HepG2 (cell line): ENCODE data around the gene MSMB. TPM values are rescaled to one million over a fixed set of nuclear protein-coding genes. Genes with fewer than 3 reads are reported as not detected.

Source experiments
- ATRX ChIP-seq: sonication (generic); formaldehyde crosslinking; IDR thresholded peaks from 2 replicates; pipeline ENCODE4 v1.4.0; 2020; ENCODE audit warnings: missing genetic modification reagents, borderline replicate concordance
- CREB1 ChIP-seq, 2 experiments: fragments of 450-650 bp in 1 of 2; IDR thresholded peaks; 2 replicates each; pipeline ENCODE4 v1.6.1; 2016 to 2017; ENCODE audit warnings: control low read depth in 1 of 2, mild to moderate bottlenecking in 1 of 2, missing compliant biosample characterization in 1 of 2, missing genetic modification characterization in 1 of 2
- FOXO4 ChIP-seq: sonication (generic); formaldehyde crosslinking; conservative IDR thresholded peaks from 2 replicates; pipeline ENCODE4 v1.8.1; 2023; ENCODE audit warnings: missing genetic modification reagents
- FOXP1 ChIP-seq, 2 experiments: fragments of 450-650 bp in 1 of 2; IDR thresholded peaks; 2 replicates each; pipeline ENCODE4 v1.6.1; 2017 to 2018; ENCODE audit warnings: antibody characterized with exemption in 1 of 2
- MAFG ChIP-seq: sonication (generic); formaldehyde crosslinking; IDR thresholded peaks from 2 replicates; pipeline ENCODE4 v1.5.1; 2020; ENCODE audit warnings: mild to moderate bottlenecking, missing genetic modification reagents
- MEIS2 ChIP-seq: sonication (generic); formaldehyde crosslinking; IDR thresholded peaks from 2 replicates; pipeline ENCODE4 v1.9.0; 2021; ENCODE audit warnings: mild to moderate bottlenecking, missing genetic modification reagents
- RBFOX2 ChIP-seq: fragments of 200-400 bp; formaldehyde crosslinking; IDR thresholded peaks from 2 replicates; pipeline ENCODE4 v1.6.1; 2017; ENCODE audit warnings: low read depth, mild to moderate bottlenecking, low read length
- TRIM22 ChIP-seq: fragments of 450-650 bp; IDR thresholded peaks from 2 replicates; pipeline ENCODE4 v1.6.1; 2017
- ZHX2 ChIP-seq, 2 experiments: sonication (generic) in 1 of 2; formaldehyde crosslinking in 1 of 2; IDR thresholded peaks; 2 replicates each; pipeline versions ENCODE4 v1.6.1 to v1.9.0; 2014 to 2022; ENCODE audit warnings: antibody characterized with exemption in 1 of 2, borderline replicate concordance in 1 of 2, inconsistent platforms in 1 of 2, low read depth in 1 of 2, missing genetic modification reagents in 1 of 2
- ZNF235 ChIP-seq: sonication (generic); formaldehyde crosslinking; IDR thresholded peaks from 2 replicates; pipeline ENCODE4 v1.8.1; 2023; ENCODE audit warnings: mild to moderate bottlenecking, missing genetic modification reagents, borderline replicate concordance
- ZNF264 ChIP-seq: sonication (generic); formaldehyde crosslinking; IDR thresholded peaks from 2 replicates; pipeline ENCODE4 v1.4.0; 2020; ENCODE audit warnings: missing genetic modification reagents
- ZNF281 ChIP-seq: sonication (generic); formaldehyde crosslinking; IDR thresholded peaks from 2 replicates; pipeline ENCODE4 v1.4.0; 2020; ENCODE audit warnings: missing genetic modification reagents, borderline replicate concordance
- ZNF614 ChIP-seq: IDR thresholded peaks from 2 replicates; pipeline ENCODE4 v1.6.1; 2018; ENCODE audit warnings: missing biosample characterization, missing genetic modification reagents, inconsistent platforms, borderline replicate concordance
- polyA plus RNA-seq, 8 experiments: library from polyadenylated mRNA; depleted of rRNA in 3 of 8; stranded (reverse) in 7 of 8; unstranded in 1 of 8; fragments of >200 nt; fragmentation: Illumina TruSeq in 4 of 8; extraction: Trizol in 4 of 8; gene quantifications; 2 replicates each; pipeline versions ENCODE4 v1.2.1 to v1.2.3, GENCODE V29; 2011 to 2016; ENCODE audit warnings: low read depth in 4 of 8, missing spikeins in 1 of 8, mixed read lengths in 1 of 8; ENCODE audit not compliant: insufficient read depth in 1 of 8
- total RNA-seq, 5 experiments: library from RNA; depleted of rRNA; stranded (reverse); fragments of >200 nt; fragmentation: Illumina TruSeq; extraction: Trizol; gene quantifications; 2 replicates each; pipeline ENCODE4 v1.2.3, GENCODE V29; 2016; ENCODE audit warnings: low read depth in 1 of 5

MSMB gene
- total and polyA plus RNA-seq, 2 of the 13 experiments (the other 11 are each of a cell fraction or from before 2014, with no cell fraction given) = 0.84 TPM; not detected in 1

GRCh38 chr10:45997994-45998763, 47.9 kb downstream of the MSMB start (continued):
- peak; percentile 30; the same call in 1 of the 2 replicates for TF ChIP-seq ZNF281 (CRISPR knock-in tag)
- TF ChIP-seq CREB1 (IDR thresholded peaks at IDR 0.05) = no peak
- TF ChIP-seq CREB1 (CRISPR knock-in tag; IDR thresholded peaks at IDR 0.05) = peak; percentile 77
- no peak for TF ChIP-seq MEIS2 (CRISPR knock-in tag)
- no peak for TF ChIP-seq ZNF235 (CRISPR knock-in tag)
- TF ChIP-seq ZNF264 (CRISPR knock-in tag) = peak; percentile 29; the same call in 1 of the 2 replicates
- TF ChIP-seq FOXO4 = no peak
- TF ChIP-seq ATRX = no peak
- TF ChIP-seq ZNF614 (CRISPR knock-in tag) = no peak
- no peak for TF ChIP-seq ZHX2 (IDR thresholded peaks at IDR 0.05; ENCODE audit: low read depth)
- peak; percentile 52; the same call in 1 of the 2 replicates for TF ChIP-seq ZHX2 (CRISPR knock-in tag; IDR thresholded peaks at IDR 0.05; ENCODE audit: borderline replicate concordance)
- no peak for TF ChIP-seq TRIM22
- peak; percentile 68 for TF ChIP-seq FOXP1 (IDR thresholded peaks at IDR 0.05)
- peak; percentile 96 for TF ChIP-seq FOXP1 (CRISPR knock-in tag; IDR thresholded peaks at IDR 0.05)
- TF ChIP-seq MAFG (CRISPR knock-in tag) = no peak
- TF ChIP-seq RBFOX2 = no peak
